ENCODE results near the gene MVK.

- TF ChIP-seq POLR2A (IDR thresholded peaks at IDR 0.05; ENCODE audit: low read depth, low read length) (no peak), POLR2AphosphoS5 (IDR thresholded peaks at IDR 0.05; ENCODE audit: low read depth, low read length) (no peak), TAF1 (IDR thresholded peaks at IDR 0.05; ENCODE audit: low read depth, low read length) (no peak), POU2F2 (IDR thresholded peaks at IDR 0.05; ENCODE audit: low read depth, low read length) (no peak), SPI1 (IDR thresholded peaks at IDR 0.05; ENCODE audit: low read depth, low read length) (no peak)
Observed at GRCh38 chr12:109630815-109631214, 57.2 kb downstream of the MVK start.

Measured in GM12891 (cell line).